ENCODE results near the gene DCC. TPM values are rescaled to one million over a fixed set of nuclear protein-coding genes. Genes with fewer than 3 reads are reported as not detected.

Gene DCC
- total RNA-seq, 1 experiment from 2014 or later = not detected

GRCh38 chr18:53443831-53444230, 1103.8 kb downstream of the DCC start:
- Histone ChIP-seq H2AFZ (ENCODE audit: low read depth, low read length, poor library complexity, severe bottlenecking) (no peak overlapping the region), H3K27ac (ENCODE audit: low read depth, low read length) (no peak overlapping the region), H3K36me3 (ENCODE audit: control insufficient read depth in 1 of 2, insufficient read depth in 2 of 2, low read length in 2 of 2) (no peaks in the 10 kb centered on the region), H3K9me3 (ENCODE audit: control insufficient read depth in 1 of 2, insufficient read depth in 1 of 2, low read depth in 1 of 2, low read length in 2 of 2) (peaks cover 0 to 14% of the 10 kb centered on the region in 2 experiments; a peak in 2 of 4 replicates), H3K4me1 (ENCODE audit: control insufficient read depth in 1 of 2, insufficient read depth in 2 of 2, low read length in 2 of 2) (no peaks in the 10 kb centered on the region), H3K4me3 (replicated peaks in 1 of 2; ENCODE audit: low read depth in 1 of 2, low read length in 2 of 2) (no peak overlapping the region), H3K27me3 (ENCODE audit: insufficient read depth, low read length) (no peaks in the 10 kb centered on the region), H3K4me2 (ENCODE audit: low read length) (no peak overlapping the region), H3K9me2 (ENCODE audit: insufficient read depth) (no peaks in the 10 kb centered on the region), H3K9ac (ENCODE audit: low read length) (no peak overlapping the region), H3K79me2 (ENCODE audit: insufficient read depth, low read length) (no peaks in the 10 kb centered on the region), H4K20me1 (ENCODE audit: insufficient read depth) (no peaks in the 10 kb centered on the region)
- ATAC-seq (no peak), DNase-seq (ENCODE audit: low read depth, low spot score) (no peak)
- RAD21 ChIA-PET (ENCODE audit: low non-redundant PET in 1 of 2, low total read pairs in 2 of 2, uncharacterized antibody in 2 of 2, unreplicated experiment in 2 of 2) = no interaction called here
- intact Hi-C loops (cut with micrococcal nuclease) = no loop called here
- BruUV-seq (replicated peaks) = no TSS peak
- TF ChIP-seq SIN3A (IDR thresholded peaks at IDR 0.05; ENCODE audit: low read depth) (no peak), JUND (IDR thresholded peaks at IDR 0.05) (no peak), ZBTB33 (IDR thresholded peaks at IDR 0.05; ENCODE audit: extremely low read depth, insufficient replicate concordance, low read length) (no peak), EZH2phosphoT487 (IDR thresholded peaks at IDR 0.05; ENCODE audit: borderline replicate concordance) (no peak), CEBPB (IDR thresholded peaks at IDR 0.05; ENCODE audit: low read depth) (no peak)
- POLR2A ChIA-PET = no interaction called here
- CTCF ChIA-PET = no interaction called here

GRCh38 chr18:53451902-53452301, 1111.9 kb downstream of the DCC start:
- Histone ChIP-seq H3K9me2 (ENCODE audit: insufficient read depth) (no peaks in the 10 kb centered on the region), H3K79me2 (ENCODE audit: insufficient read depth, low read length) (no peaks in the 10 kb centered on the region), H2AFZ (ENCODE audit: low read depth, low read length, poor library complexity, severe bottlenecking) (no peak overlapping the region), H4K20me1 (ENCODE audit: insufficient read depth) (no peaks in the 10 kb centered on the region), H3K4me2 (ENCODE audit: low read length) (no peak overlapping the region), H3K27me3 (ENCODE audit: insufficient read depth, low read length) (no peaks in the 10 kb centered on the region), H3K9me3 (ENCODE audit: control insufficient read depth in 1 of 2, insufficient read depth in 1 of 2, low read depth in 1 of 2, low read length in 2 of 2) (peaks cover 8 to 14% of the 10 kb centered on the region in 2 experiments; a peak in 2 of 4 replicates), H3K4me3 (replicated peaks in 1 of 2; ENCODE audit: low read depth in 1 of 2, low read length in 2 of 2) (no peak overlapping the region), H3K27ac (ENCODE audit: low read depth, low read length) (no peak overlapping the region), H3K36me3 (ENCODE audit: control insufficient read depth in 1 of 2, insufficient read depth in 2 of 2, low read length in 2 of 2) (no peaks in the 10 kb centered on the region), H3K4me1 (ENCODE audit: control insufficient read depth in 1 of 2, insufficient read depth in 2 of 2, low read length in 2 of 2) (no peaks in the 10 kb centered on the region), H3K9ac (ENCODE audit: low read length) (no peak overlapping the region)
- BruUV-seq (replicated peaks) = no TSS peak
- ATAC-seq = no peak
- DNase-seq (ENCODE audit: low read depth, low spot score) = no peak
- POLR2A ChIA-PET = no interaction called here
- no peak for TF ChIP-seq CBX3 (IDR thresholded peaks at IDR 0.05; ENCODE audit: low read depth)
- no peak for TF ChIP-seq ELF1 (IDR thresholded peaks at IDR 0.05; ENCODE audit: borderline replicate concordance, low read depth)
- TF ChIP-seq YY1 (IDR thresholded peaks at IDR 0.05; ENCODE audit: extremely low read depth, insufficient replicate concordance, low read depth, low read length) = no peak
- no peak for TF ChIP-seq POLR2A (IDR thresholded peaks at IDR 0.05; ENCODE audit: borderline replicate concordance, extremely low read depth, insufficient read depth, insufficient read length)
- intact Hi-C loops (cut with micrococcal nuclease) = no loop called here
- RAD21 ChIA-PET (ENCODE audit: low non-redundant PET in 1 of 2, low total read pairs in 2 of 2, uncharacterized antibody in 2 of 2, unreplicated experiment in 2 of 2) = no interaction called here
- CTCF ChIA-PET = no interaction called here

All from HCT116 (cell line).